M059J (cell line): ENCODE data around the gene CROCC. TPM values are rescaled to one million over a fixed set of nuclear protein-coding genes. Genes with fewer than 3 reads are reported as not detected.
A peak's percentile ranks its signal among the peaks of the same experiment; 100 is the strongest.

Experiments used
- DNase-seq: peaks from one replicate; pipeline ENCODE4 v3.0.0-alpha.2; 2012; ENCODE audit warnings: low read depth
- total RNA-seq: library from RNA; depleted of rRNA; stranded (reverse); fragments of >200 nt; shearing (Covaris generic); gene quantifications from 2 replicates; pipeline ENCODE4 v1.2.3, GENCODE V29; 2014

Gene CROCC
- total RNA-seq, 1 experiment from 2014 or later: 4.6 TPM

DNA sequence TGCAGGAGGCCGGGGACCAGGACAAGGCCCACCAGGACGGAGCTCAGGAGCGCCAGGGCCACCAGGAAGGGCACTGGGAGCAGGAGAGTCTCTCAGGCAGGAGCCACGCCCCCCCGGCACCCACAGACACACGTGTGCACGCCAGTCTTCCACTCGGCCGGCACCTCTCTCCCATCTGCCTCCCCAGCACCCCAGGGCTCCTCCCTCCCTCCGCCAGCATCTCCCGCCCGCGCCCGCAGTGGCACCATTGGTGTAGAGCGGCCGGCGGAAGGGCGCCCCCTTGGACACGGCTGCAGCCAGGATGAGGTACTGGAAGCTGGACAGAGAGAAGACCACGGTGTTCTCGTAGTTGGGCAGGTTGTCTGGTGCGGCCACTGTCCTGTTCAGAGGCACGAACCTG lies 64.8 kb downstream of the CROCC start:
- DNase-seq: no peak

DNA sequence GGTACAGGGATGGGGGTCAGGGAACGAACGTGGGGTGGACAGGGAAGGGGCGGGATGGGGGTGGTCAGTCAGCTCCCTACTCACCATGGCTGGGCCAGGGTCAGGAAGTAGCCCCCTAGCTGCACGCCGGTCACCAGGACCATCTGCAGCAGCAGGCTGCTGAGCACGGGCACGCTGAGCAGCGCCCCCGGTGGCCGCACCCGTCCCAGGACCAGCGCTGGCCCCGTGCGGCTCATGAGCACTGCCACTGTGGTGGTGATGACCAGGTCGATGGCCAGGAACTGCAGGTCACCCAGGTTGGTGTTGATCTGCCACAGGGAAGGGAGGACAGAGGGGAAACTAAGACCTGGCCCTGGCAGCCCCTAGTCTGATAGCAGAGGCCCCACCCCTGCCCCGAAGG lies 65.2 kb downstream of the CROCC start:
- no peak for DNase-seq

DNA sequence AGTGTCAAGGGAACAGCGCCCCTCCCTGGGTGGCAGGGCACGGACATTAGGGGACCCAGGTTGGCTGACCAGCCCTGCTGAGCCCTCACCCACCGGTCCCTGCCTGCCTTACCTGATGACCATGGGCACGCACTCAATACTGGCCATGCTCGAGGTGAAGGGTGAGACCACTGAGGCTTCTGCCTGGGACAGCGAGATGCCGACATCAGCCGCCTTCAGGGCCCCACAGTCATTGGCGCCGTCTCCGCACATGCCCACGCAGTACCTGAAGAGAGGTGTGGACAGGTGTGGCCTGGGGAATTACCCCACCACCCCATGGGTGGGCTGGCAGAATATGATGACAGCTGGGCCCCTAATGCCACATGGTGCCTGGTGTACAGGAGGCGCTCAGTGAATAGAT lies 66.5 kb downstream of the CROCC start:
- no peak for DNase-seq

DNA sequence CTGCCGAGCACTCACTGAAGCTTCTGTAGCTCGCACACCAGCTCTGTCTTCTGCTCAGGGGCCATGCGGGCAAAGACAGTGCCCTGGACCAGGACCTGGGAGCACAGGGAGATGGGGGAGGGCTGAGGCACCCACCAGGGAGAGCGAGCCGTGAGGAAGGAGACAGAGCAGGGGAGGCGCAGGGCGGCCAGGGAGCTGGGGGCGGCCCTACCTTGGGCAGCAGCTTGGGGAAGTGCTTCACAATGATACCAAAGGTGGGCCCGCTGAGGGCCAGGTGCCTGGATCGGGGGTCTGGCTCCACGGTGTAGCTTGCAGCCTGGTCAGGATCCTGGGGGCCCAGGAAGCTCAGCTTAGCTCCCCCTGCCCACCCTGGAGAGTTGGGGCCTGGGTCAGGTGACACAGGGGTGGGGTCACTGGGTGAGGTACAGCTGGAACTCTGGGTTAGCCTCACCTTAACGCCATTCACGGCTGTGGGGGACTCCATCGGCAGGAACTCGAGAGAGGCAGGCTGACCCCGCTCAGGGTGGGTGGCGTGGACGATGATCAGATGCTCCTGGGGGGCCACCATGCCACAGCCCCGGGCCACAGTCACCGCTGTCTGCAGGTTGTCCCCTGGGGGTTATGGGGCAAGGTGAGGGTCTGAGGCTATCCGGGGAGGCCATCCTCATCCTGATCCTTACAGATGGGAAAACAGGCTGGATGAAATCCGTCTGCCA lies 68.1 kb downstream of the CROCC start:
- DNase-seq: no peak

DNA sequence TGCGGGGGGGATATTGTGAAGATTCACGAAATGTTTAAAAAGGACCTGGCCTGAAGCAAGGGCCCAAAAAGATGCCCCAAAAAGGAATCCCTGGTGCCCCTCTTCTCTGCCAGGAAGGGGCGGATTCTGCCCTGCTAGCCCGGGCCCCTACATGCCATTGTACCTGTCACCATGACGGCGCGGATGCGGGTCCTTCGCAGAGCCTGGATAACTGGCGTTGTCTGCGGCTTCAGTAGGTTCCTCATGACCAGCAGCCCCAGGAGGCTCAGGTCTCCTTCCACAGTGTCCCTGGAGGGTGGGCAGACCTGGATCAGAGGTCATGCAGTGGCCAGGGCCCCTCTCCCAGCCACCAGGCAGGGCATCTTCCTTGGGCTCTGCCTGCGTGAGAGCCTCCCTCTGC lies 69.8 kb downstream of the CROCC start:
- DNase-seq: no peak

DNA sequence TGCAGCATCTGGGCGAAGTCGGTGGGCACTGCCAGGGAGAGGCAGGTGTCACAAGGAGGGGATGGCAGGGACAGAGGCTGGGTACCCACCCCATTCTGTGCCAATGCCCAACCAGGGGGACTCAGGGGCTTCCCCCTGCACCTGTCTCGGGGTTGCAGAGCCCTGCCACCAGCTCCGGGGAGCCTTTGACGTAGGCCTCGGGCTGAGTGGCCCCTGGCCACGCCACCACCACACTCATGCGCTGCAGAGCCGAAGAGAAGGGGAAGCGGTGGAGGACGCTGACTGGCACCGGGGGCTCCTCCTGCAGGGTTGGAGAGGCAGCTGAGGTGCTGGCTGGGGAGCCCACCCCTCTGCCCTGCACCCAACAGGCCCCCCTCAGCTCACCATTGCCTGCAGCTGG lies 70.4 kb downstream of the CROCC start:
- no peak for DNase-seq

DNA sequence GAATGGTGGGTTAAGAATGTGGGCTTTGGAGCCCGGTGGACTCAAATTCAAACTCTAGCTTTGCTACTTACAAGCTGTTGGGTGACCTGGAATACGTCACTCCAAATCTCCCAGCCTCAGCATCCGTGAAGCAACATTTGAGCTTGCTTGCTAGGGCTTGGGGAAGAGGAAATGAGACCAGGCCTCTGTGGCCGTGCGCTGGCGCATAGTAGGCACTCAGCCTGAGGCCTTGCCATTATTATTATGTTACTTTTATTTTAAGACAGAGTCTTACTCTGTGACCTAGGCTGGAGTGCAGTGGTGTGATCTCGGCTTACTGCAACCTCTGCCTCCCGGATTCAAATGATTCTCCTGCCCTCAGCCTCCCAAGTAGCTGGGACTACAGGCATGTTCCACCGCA lies 70.9 kb downstream of the CROCC start:
- no peak for DNase-seq

DNA sequence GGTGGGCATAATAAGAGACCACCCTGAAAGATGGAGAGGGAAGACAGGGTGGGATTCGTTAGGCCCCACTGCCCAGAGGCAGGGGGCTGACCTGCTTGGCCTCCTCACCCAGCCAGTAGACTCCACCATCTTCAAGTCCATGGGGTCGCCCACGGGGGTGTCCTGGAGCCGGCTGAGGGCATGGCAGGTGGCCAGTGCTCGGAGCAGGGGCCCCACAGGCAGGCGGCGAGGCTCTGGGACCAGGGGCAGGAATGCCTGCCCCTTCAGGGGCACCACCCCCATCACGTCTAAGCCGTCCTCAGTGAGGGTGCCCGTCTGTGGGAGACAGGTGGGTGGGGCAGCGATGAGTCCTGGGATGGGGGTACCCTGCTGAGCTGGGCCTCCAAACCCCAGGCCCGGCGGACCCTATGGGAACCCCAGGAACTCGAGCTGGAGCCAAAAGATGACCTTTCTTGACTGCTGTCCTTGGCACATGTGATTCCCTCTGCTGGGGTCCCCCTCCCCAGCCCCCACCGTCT lies 71.8 kb downstream of the CROCC start:
- no peak for DNase-seq

DNA sequence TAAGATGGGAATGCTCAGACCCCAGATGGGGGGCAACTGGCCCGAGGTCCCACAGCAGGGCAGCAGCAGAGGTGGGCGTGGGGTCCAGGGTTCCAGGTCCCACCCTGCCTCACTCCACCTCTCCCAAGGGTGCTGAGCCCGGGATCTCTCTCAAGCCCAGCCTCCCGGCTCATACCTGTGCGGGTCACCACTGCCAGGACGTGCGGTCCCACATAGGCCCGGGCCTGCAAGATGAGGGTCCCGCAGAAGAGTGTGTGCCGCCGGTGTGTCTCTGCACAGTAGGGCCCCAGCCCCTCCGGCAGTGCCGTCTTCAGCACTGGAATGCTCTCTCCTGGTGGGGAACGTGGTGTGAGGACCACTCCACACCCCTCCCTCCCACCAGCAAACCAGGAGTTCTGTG lies 75.1 kb downstream of the CROCC start:
- DNase-seq: no peak

DNA sequence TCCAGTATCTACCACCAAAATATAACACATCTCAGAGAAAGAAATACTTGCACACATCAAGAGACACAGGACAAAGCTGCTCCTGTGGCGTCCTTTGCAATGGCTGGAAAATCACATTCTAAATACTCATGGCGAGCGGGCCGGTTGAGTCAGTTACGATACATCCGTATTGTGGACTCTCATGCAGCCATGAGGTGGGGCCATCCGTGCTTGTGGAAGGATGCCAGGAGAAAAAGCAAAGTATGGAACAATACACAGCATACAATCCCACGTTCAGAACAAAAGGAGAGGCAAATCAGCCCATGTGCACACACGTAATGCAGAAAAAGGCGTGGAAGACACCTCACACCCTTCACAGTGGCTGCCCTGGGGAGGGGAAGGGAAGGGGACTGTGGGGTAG lies 76.9 kb downstream of the CROCC start:
- DNase-seq: no peak

DNA sequence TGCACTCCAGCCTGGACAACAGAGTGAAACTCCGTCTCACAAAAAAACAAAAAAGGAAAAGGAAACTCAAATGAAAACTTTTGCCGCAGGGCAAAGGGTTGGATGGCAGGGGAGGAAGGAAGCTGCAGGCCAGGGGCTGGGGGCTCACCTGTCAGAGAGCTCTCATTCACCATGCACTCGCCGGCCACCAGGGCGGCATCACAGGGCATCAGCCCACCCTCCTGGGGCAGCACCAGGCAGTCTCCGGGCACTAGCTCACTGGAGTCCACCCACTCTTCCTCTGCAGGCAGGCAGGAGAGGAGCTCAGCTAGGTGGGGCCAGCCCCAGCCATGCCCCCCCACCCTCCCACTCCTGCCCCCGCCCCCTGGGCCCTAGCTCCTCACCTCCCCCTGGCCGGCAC lies 78.1 kb downstream of the CROCC start:
- DNase-seq: no peak

DNA sequence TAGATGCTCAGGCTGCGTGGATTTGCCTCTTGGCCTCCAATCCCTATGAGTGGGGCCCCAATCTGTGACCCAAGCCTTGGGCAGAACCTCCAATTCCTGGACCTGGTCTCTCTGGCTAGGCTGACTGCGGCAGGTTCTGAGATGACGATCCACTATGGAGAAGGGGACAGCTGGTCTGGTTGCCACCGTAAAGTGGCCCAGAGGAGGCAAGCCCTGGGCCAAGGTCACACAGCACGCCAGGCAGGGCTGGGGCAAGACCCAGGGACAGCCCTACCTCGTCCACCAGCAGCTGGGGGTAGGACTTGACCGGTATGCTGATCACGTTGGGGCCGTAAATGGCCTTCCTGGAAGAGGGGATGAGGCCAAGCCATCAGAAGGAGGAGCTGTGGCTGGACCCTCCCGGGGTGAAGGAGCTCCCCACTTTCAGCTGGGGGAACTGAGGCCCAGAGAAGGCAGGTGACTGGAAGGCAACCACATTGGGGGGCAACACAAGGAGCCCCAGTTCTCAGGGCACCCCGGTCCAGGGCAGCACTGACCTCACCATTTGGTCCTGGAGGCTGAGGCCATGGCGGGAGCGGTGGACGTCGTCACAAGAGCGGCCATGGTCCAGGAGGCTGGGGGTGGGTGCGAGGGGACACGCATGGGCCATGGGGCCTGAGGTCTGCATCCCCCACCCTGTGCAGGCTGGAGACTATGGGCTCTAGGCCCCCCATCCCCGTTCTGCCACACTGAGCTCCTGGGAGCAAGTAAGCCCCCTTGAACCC lies 80.2 kb downstream of the CROCC start:
- no peak for DNase-seq

DNA sequence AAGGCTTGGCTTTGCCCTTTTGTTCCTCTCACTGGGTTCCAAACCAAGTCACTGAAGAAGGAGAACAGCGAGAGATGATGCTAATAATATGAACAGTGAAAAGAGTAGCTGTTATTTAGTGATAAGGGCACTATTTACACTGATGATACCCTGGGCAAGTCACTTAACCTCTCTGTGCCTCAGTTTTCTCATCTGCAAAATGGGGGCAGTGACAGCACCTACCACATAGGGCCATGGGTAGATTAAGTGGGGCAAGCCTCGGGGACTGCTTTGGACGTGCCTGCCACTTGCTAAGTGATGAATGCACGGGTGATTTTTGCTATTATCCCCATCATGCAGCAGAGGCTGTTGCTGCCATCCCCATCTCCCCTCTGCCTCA lies 80.8 kb downstream of the CROCC start:
- DNase-seq: no peak

DNA sequence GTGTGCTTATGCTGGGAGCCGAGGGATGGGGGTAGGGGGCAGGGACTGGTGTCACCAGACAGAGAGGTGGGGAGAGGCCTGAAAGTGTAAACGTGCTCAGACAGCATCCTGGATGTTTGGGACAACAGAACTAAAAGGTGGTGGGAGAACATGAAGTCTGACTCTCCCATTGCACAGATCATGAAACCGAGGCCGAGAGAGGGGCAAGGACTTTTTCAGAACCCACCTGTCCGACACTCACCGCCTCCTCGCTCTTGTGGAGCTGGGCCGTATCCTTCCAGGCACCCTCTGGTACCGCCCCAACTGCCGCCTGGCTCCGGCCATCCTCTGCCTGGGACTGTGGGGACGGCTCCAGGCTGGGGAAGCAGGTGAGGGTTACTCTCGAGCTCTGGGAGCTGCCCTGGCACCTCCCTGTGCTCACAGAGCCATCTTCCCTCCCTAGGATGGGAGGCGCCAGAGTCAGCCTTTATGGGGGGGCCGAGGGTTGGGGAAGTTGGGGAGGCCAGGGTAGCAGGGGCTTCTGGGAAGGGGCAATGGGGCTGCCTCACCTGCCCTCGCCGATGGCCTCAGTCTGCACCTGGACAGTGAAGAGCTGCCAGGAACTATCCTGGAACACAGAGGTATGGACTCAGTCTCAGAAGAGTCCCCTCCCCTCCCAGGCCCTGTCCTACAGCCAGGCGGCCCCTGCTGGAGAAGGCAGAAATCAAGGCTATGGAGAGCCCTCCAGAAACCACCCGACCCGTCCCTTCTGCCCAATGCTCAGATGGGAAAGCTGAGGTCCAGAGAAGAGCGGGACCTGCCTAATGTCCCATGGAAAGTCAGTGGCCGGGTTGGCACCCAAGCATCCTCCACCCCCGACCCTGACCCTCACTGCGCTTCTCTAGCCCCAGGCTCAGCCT lies 83.0 kb downstream of the CROCC start:
- DNase-seq: peak; percentile 32

DNA sequence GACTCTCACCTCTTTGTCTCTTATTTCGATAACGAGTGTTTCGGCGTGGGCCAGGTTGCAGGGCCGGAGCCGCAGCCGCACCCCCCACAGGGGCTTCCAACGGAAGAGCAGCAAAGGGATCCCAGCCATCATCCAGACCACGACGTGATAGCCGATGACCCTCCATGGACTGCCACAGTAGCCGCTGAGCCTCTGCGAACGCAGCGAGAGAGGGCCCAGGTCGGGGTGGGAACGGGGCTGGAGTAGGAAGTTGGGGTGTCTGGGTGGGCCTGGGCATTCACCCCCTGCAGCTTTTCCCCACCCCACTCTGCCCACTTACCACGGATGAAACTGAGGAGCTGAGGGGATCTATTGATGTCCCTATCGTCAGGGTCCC lies 83.6 kb downstream of the CROCC start:
- no peak for DNase-seq

DNA sequence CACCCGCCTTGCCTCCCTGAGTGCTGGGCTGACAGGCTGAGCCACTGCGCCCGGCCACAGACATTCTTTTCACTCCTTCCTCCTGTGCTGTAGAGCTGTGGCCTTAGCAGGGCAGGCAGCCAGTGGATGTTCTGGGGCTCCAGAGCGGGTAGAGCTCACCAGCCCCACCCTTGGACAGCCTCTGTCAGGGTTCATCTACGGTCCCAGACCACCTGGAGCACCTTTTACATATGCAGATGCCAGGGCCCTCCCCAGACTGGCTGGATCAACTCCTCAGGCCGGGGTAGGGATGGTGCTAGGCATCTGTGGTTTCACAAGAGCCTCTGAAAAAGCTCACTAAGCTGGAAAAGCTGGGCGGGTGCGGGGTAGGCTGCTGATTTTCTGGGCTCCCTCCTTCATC lies 85.4 kb downstream of the CROCC start:
- DNase-seq: no peak

DNA sequence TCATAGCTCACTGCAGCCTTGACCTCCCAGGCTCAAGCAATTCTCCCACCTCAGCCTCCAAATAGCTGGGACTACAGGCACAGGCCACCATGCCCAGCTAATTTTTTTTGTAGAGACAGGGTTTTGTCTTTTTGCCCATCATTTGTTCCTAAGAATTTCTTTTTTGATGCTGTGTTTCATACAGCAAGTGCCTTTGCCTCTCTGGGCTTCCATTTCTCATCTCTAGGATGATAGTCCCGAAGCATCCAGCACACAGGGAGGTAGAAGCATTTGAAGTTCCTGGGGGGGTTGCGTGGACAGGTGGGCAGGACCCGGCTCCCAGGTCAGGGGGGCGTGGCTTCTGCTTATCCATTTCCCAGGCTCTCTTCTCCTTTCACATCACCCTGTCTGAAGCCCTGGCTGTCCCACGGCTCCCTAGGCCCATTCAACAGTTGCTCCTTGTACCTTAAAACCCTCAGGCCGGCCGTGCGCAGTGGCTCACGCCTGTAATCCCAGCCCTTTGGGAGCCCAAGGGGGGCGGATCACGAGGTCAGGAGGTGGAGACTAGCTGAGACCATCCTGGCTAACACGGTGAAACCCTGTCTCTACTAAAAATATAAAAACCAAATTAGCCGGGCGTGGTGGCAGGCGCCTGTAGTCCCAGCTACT lies 86.6 kb downstream of the CROCC start:
- DNase-seq: no peak

DNA sequence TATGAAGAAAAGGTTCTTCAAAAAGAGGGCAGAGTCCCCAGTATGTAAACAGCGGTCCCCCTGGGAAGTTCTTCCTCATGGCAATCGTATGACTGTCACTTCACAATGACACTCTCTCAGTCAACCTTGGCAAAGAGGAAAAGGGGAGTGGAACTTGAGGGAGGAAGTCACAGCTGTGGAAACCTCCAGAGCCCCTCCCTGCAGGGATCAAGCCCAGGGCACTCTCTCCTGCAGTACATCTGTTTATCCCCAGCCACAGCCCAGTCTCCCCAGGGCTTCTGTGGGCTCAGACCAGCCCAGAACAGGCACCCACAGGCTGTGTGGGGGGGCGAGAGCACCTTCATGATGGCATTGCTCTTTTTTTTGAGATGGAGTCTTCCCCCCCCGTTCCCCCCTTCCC lies 88.0 kb downstream of the CROCC start:
- peak; percentile 18 for DNase-seq

DNA sequence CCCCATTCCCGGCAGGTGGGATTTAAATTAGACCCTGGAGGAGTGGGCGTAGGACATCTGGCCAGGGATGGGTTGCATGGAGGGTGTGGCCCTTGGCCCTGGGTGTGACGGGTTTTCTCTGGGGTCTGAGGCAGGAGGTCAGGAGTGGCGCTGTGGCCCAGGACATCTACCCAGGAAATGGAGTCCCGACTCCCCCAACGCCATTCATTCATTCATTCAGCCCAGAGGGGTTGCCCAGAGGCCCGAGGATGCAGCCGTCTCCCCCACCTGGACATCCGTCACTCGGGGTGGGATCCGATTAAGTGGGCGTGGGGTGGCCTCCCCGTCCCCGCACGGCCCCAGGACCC lies 89.3 kb downstream of the CROCC start:
- DNase-seq: no peak

DNA sequence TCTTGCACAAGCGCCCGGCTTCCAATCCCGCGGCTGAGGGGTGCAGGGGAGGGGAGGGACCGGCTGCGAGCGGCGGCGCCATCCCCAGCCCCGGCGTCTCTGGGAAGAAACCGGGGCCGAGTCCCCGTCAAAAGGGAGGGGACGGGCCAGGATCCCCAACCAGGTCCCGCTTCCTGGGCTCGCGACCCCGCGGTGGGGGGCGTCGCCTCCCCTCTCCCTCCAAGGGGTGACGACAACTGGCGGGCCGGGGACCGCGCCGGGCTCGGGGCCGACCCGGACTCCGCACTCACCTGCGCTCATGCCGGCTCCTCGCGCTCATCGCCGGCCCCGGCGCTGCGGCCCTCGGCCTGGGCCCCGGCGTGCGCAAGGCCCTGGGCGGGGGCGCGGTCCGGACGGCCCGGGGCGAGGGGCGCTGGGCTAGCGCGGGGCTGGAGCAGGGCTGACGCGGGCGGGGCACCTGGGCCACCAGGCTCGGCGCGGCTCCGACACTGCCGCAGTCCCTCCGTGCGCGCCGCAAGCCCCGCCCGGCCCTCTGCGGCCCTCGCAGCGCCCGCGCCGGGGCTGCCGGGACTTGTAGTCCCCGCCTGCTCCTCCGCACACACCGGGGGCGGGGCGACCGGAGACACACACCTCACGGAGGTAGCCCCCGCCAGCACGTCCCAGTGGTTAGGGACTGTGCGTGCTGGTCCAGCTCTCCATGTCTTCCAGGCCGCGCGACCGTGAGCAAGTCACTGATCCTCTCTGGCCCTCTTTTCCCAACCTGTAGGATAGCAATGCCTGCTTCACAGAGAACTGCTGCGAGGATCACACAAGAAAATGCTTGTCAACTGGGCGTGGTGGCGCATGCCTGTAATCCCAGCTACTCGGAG lies 89.9 kb downstream of the CROCC start, which contains the start of gene ATP13A2:
TSS of gene ATP13A2 (minus strand) at position 490 of the 869 bp plus-strand sequence. CDS start at position 300, 190 bp downstream.
- DNase-seq: peak; percentile 76
